Activated T-helper 1 cell treated with Interleukin-2 at 50 U/mL for 16 hours (primary cell): ENCODE measurements around the gene RGS12.

Source experiments
- DNase-seq: peaks from one replicate; pipeline ENCODE4 v3.0.0-alpha.2; 2020; ENCODE audit warnings: low read depth

RGS12 gene, protein sequence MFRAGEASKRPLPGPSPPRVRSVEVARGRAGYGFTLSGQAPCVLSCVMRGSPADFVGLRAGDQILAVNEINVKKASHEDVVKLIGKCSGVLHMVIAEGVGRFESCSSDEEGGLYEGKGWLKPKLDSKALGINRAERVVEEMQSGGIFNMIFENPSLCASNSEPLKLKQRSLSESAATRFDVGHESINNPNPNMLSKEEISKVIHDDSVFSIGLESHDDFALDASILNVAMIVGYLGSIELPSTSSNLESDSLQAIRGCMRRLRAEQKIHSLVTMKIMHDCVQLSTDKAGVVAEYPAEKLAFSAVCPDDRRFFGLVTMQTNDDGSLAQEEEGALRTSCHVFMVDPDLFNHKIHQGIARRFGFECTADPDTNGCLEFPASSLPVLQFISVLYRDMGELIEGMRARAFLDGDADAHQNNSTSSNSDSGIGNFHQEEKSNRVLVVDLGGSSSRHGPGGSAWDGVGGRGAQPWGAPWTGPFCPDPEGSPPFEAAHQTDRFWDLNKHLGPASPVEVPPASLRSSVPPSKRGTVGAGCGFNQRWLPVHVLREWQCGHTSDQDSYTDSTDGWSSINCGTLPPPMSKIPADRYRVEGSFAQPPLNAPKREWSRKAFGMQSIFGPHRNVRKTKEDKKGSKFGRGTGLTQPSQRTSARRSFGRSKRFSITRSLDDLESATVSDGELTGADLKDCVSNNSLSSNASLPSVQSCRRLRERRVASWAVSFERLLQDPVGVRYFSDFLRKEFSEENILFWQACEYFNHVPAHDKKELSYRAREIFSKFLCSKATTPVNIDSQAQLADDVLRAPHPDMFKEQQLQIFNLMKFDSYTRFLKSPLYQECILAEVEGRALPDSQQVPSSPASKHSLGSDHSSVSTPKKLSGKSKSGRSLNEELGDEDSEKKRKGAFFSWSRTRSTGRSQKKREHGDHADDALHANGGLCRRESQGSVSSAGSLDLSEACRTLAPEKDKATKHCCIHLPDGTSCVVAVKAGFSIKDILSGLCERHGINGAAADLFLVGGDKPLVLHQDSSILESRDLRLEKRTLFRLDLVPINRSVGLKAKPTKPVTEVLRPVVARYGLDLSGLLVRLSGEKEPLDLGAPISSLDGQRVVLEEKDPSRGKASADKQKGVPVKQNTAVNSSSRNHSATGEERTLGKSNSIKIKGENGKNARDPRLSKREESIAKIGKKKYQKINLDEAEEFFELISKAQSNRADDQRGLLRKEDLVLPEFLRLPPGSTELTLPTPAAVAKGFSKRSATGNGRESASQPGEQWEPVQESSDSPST (N-terminal part only)

DNA sequence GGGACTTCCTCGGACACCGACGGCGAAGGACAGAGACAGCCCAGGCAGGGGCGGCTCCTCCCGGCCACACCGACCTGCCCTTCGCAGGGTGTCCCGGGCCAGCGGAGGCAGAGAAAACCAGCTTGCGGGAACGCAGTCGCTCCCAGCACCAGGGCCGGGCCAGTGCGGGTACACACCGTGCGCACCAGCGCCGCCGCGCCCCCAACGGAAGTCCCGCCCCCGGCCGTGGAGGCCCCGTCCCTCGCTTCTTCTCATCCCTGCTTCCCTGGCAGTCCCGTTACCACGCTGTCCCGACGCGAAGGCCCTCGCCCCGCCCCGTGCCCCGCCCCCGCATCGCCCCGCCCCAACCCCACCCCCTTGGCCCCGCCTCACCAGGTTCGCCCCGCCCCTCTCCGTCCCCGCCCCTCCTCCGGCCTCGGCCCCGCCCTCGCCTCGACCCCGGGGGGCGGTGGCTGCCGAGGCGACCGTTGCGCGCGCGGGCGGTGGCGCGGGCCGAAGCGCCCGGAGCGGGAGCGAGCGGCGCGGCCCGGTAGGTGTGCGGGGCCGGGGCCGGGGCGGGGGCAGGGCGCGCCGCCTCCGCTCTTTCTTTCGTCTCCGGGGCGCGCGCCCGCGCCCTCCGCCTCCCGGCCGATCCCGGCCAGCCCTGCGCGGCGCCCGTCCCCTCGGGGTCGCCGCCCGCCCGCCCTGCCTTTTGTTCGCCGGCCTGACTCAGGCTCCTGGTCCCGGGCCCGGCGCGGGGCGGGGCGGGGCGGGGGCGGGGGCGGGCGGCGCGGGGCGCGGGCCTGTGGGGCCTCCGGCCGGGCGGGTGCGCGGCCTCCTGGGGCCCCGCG is at the start of gene RGS12:
Gene RGS12, plus strand, starts transcription at position 451 of the 830 bp plus-strand sequence. CDS start 23,150 bp downstream, outside the sequence.
- peak; percentile 79 for DNase-seq

DNA sequence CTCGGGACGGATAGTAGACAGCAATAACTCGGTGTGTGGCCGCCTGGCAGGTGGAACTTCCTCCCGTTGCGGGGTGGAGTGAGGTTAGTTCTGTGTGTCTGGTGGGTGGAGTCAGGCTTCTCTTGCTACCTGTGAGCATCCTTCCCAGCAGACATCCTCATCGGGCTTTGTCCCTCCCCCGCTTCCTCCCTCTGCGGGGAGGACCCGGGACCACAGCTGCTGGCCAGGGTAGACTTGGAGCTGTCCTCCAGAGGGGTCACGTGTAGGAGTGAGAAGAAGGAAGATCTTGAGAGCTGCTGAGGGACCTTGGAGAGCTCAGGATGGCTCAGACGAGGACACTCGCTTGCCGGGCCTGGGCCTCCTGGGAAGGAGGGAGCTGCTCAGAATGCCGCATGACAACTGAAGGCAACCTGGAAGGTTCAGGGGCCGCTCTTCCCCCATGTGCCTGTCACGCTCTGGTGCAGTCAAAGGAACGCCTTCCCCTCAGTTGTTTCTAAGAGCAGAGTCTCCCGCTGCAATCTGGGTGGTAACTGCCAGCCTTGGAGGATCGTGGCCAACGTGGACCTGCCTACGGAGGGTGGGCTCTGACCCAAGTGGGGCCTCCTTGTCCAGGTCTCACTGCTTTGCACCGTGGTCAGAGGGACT is 49.6 kb upstream of the RGS12 start:
- DNase-seq: no peak

DNA sequence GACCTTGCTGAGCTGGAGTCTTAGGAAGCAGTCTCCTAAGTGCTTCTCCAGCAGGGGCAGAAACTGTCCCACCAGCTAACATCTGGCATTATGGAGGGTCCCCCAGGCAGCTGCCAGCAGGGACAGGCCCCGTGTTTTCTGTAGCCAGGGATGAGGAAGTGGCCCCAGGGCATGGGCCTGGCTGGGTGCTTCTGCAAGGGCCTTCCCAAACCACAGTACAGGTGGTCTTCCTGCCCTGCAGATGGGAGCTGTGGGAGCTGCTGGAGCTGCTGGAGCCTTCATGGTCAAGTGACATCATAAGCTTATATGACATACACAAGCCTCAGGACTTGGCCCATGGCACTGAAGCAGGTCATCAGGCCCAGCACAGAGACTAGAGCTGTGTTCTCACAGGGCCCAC is 48.8 kb upstream of the RGS12 start:
- DNase-seq: no peak

DNA sequence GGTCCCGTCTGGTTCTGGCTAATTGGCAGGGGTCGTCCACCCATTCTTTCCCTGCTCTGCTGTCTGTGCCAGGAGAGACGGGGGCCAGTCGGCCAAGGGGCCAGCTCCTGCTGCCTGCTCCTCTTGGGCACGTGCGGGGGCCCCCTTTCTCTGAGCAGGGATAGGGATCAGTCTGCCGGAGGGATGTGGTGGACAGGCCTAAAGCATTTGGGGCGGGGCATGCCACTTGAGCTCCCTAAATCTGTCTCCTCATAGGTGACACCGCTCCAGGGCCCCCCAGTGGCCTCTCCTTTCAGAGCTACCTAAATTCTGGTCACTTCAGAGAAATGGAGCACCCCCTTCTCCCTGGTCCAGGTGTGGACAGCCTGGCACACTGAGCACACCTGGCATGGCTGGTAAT is 48.1 kb upstream of the RGS12 start:
- no peak for DNase-seq

DNA sequence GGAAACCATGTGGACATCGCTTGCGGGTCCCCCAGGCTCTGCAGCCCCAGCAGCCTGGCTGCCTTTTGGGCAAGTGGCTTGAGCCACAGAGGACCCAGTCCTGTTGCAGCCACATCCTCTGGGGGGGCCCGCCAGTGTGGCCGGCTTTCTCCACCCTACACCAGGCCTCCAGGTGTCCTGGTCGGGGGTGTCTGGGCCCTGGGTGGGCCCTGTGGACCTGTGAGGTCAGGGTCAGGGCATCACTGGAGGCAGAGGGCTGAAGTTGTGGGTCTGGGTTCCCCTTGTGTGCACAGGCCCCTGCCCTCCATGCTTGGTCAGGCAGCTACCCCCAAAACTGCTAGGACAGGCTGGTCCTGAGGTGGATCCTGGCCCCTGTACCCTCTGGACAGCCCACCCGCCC is 47.1 kb upstream of the RGS12 start:
- DNase-seq: no peak

DNA sequence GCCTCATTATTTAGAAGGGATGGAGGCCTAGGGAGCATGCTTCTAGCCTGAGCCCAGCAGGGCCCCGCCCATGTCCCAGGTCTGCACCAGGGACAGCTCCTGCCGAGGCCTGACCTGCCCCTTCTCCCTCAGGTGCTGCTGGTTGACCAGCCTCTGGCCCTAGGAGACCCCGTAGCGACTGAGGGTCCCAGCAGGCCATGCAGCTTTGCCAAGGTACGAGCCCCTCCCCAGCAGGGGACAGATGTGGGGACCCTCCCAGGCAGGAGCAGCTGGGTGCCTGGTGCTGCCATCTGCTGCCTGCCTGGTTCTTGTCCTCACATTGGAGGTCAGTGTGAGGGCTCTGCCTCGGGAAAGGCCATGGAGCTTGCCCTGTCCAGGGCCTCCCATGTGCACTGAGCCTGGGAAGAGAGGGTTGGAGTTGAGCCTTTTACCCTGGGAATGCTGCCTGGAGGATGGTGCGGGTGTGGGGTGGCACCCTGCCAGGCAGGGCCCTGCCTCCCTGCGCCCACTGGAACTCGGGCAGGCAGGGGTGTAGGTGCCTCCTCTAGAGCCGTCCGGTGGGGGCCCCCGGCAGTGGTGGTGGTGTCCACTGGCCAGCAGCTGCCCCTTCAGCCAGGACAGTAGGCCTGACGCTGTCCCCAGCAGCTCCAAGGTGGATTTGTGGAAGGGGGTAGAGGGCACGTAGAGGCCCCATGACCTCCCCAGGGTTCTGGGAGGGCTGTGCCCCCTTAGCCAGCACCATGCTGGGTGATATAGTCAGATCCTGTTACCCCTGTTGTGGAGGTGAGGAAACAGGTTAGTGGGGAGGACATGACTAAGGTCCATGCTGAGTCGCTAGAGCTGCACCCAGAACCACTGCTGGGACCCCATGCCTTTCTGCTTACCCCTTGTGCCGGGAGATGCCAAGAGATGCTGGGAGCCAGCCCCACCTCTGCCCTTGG is 46.1 kb upstream of the RGS12 start:
- no peak for DNase-seq

DNA sequence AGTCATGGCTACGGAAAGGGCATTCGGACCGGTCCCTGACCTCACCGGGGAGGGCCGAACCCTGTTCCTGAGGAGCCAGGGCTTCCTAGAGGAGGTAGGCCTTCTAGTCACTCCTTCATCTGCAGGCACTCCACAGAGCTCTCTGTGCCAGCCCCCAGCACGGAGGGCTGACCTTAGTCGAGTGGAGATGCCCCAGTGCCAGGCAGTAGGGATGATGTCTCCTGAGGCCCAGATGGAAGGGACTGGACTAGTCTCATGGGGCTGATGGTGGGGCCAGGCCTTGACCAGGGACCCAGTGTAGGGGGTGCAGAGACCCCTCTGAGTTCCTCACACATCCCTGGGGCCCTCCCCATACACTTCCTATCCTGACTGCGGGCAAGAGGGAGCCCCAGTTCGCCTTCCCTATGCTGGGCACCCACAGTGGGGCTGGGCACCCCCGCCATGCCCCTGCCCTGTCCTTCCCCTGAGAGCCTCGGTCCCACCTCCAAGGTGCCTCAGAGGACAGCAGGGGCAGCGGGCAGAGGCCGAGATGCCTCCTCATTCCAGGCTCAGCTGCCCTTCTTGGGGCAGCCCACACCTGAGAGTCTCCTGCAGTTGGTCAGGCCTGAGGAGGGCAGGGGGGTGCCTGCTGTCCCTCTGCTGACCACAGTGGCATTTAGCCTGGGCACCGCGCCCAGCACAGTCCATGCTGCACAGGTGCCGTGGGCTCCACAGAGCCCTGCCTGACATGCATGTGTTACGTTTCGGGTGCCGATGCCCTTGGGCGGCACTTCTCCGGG is 45.2 kb upstream of the RGS12 start:
- DNase-seq: no peak

DNA sequence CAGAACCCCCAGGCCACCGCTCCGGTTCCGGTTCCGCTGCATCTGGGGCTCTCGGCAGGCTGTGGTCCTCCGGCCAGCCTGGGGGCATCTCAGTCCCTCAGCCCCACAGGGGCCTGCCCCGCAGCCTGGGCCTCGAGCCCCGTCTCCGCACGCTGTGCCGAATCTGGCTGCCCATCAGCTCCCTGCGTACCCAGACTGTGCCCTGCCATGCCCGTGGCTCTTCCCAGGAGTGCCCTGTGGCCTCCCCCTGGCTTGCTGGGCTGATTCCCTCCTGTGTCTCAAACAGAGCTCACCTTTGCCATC is 44.7 kb upstream of the RGS12 start:
- no peak for DNase-seq

DNA sequence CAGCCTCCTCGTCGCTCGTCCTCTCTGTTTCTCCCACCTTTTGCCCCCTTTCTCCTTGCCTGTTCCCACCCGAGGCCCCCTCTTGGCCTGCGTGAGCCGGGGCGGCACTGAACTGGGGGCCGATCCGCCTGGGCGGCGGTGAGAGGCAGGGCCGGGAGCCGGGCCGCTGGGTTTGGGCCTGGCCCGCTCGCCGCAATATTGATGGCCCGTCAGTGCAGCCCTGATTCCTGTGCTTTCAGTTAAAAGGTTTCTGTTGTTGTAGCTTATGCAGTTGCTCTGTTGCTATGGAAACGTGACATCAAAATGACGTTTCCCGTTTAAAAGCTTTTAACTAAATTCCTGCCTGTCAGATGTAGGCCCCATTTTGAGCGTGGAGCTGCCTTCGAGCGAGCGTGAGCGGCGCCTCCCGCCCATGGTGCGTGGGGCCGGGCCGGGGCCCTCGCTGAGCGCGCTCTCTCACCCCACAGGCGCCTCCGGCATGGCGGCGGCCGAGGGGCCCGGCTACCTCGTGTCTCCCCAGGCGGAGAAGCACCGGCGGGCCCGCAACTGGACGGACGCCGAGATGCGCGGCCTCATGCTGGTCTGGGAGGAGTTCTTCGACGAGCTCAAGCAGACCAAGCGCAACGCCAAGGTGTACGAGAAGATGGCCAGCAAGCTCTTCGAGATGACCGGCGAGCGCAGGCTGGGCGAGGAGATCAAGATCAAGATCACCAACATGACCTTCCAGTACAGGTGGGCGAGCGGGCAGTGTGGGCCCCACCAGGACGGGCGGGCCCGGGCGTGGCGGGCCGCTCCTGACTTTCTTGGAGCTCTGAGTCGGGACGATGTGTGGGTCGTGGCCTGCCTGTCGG is 43.8 kb upstream of the RGS12 start, which contains the start of gene MSANTD1:
Gene MSANTD1, plus strand, starts transcription at position 349 of the 851 bp plus-strand sequence. Its CDS starts 64 bp downstream, at position 413.
- DNase-seq: no peak

DNA sequence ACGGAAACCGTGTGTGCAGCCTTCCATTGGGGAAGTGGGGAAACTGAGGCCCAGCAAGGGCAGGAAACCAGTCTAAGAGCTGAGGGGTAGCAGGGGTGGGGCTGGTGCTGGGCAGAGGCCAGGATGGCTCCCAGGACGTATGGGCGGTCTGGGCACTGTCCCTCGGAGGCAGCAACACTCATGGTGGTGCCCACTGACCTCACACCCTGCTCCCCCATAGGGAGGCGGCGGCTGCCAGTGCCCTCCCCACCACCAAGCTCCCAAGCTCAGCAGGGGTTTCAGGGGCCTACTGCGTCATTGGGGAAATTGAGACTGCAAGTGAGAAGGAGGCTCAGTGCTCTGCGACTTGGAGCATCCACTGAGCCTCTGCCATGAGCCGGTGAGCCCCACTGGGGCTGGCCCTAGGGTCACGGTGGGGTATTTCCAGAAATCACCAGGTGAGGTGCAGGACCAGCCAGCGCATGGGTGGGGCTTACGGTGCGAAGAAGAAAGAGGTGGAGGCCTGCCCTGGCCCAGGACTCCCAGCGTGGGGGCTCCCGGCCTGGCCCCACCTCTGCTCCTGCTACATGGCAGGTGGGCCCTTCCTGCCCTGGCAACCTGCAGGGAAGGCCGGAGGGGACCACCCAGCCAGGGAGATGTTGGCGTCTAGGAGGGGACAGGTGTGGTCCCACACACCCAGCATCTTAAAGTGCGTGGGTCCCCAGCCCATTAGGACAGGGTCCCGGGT is 42.9 kb upstream of the RGS12 start:
- DNase-seq: no peak

DNA sequence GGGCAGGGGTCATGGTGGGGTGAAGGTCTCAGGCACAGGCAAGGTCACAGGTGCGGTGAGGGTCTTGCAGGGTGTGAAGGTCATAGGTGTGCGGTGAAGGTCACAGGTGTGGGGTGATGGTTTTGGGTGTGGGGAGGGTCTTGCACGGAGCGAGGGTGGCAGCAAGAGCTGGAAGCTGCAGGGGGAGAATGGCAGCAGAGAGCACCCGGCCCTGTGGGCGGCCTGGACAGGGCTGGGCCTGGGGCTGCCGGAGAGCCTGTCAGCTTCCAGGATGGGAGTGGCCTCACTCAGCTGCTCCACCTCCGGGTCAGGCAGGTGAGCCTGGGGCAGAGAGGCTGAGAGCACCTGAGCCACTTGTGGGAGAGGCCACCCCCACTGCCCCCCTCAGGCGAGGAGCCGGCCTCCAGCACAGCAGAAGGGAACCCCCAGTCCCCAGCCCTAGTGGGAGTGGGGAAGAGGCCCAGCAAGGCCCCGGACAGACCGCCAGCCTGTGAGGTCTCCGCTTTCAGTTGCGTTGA is 42.3 kb upstream of the RGS12 start:
- no peak for DNase-seq

DNA sequence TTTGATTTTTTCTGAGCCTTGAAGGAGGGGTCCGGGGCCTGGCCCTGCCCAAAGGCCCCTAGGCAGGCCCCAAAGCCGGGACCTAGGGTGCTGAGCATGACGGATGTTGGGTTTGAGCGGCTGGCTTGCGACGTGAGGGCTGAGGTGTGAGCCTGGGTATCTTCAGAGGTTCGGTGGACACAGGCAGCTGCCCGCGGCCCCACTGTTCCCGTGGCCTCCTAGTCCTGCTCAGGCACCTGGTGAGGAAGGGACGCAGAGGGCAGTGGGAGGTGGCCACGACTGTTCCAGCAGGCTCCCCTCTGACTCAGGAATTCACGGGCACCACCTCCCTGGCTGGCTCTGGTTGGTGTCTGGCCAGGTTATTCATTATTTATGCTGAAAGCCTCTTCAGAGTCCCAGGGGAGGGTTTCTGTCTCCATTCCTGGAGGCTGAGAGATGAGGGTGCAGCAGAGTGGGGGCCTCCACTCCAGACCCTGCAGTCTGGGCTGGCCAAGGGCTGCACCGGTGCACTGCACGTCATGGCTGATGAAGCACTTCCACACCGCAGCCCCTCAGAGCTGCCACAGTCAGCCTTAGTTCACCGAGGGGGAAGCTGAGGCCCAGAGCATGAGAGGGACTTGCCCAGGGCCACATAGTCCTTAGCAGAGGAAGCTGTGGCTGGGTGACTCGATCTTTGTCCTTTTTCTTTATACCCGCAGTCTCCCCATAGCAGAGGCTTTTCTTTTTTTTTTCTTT is 41.7 kb upstream of the RGS12 start:
- no peak for DNase-seq

DNA sequence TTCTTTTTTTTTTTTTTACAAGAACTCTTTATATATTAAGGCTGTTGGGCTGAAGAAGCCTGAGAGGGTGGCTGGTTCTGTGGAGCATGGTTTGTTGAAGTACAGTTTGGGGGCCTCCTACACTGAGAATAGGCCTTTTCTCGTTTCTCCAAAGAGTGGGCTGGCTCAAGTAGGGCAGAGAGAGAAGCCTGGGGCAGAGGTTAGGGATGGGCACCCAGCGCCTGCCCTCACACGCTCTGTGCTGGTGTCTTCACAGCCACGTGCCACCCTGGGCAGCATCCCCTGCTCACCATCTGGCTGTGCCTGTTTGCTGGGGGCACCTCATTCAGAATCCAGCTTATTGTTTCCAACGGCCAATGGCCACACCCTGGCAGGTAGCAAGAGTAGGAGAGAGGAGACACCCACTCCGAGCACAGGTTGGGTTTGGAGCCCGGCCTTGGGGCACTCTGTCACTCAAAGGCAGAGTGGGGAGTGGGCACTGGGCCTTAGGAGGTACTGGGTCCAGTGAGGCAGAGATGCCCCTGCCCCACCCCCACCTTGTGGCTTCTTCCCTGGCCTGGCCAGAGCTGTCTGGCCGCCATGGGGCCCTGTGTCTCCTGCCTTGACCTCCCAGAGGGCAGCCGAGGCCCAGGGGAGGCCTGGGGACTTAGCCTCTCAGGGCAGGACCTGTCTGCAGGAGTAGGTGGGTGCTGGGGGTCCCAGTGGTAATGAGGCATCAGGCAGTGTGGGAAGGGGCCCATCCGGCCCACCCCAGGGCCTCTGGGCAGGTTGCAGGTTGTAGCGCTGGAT is 40.9 kb upstream of the RGS12 start:
- no peak for DNase-seq

DNA sequence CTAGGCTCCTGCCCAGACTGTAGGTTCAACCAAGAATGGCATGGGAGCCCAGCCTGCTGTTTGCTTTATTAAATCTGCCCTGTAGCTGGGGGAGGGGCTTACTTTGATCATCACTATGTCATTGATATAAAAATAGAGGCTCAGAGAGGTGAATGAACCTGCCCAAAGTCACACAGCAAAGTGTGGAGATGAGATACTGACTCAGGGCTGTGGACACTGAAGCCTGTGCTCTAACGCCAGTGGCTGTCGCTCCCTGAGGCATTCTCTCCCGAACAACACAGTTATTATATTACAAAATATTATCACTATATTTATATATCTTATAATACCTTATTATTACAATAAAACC is 40.4 kb upstream of the RGS12 start:
- no peak for DNase-seq

DNA sequence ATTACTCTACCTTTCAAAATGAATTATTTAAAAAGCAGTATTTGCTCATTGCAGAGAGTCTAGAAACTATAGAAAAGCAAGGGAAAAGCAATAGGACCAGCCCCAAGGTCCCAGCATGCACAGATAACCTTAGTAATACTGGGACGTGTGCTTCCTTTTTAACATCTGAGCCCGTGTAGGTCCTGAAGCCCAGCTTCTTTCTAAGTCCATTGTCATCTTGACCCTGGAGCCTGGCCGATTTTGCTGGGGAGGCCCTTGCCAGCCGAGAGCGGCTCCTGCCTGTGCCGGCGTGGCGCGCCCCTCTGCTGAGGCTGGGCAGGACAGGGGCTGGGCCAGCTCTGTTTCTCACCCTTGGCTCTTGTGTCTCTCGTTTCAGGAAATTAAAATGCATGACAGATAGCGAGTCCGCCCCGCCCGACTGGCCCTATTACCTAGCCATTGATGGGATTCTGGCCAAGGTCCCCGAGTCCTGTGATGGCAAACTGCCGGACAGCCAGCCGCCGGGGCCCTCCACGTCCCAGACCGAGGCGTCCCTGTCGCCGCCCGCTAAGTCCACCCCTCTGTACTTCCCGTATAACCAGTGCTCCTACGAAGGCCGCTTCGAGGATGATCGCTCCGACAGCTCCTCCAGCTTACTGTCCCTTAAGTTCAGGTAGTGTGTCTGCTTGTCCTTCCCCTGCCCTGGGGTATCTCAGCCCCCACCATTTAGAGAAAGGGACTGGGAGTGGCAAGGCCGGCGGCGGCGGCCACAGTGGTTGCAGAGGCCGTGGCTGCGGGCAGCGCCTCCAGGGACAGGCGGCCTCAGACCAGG is 39.8 kb upstream of the RGS12 start:
- no peak for DNase-seq
